HEK293 (cell line): ENCODE results near the gene ZFHX2.

Source experiments
- CTCF ChIA-PET: fragments of 350-600 bp; formaldehyde crosslinking; extraction: SDS; loops from one replicate; lab custom pipeline; 2021; ENCODE audit warnings: antibody characterized with exemption; lab: Yijun Ruan, JAX
- POLR2A ChIA-PET: fragments of 300-600 bp; formaldehyde crosslinking; extraction: SDS; loops from one replicate; lab custom pipeline; 2020; ENCODE audit warnings: antibody characterized with exemption, inconsistent platforms; lab: Yijun Ruan, JAX
- H3K27ac ChIP-seq: fragments of 200-500 bp; sonication (Bioruptor generic); 2 replicates; pipeline ENCODE4 v1.5.1; 2014; ENCODE audit warnings: low read depth, low read length, control low read depth, inconsistent platforms; ENCODE audit errors: extremely low read depth
- H3K36me3 ChIP-seq, 2 experiments: fragments of 200-500 bp in 1 of 2; sonication (Bioruptor generic) in 1 of 2; 1 replicate in 1 of 2; 2 replicates in 1 of 2; pipeline ENCODE4 v1.5.1; 2014 to 2017; ENCODE audit warnings: inconsistent platforms in 2 of 2, low read length in 2 of 2; ENCODE audit not compliant: control insufficient read depth in 2 of 2, insufficient read depth in 1 of 2
- H3K4me1 ChIP-seq: fragments of 200-500 bp; sonication (Bioruptor generic); 2 replicates; pipeline ENCODE4 v1.5.1; 2014; ENCODE audit warnings: mild to moderate bottlenecking, low read length, inconsistent platforms; ENCODE audit not compliant: control insufficient read depth, insufficient read depth
- H3K4me3 ChIP-seq: 2 replicates; pipeline ENCODE4 v1.5.1; 2011; ENCODE audit warnings: low read depth, mild to moderate bottlenecking, control low read depth, low read length, moderate library complexity
- H3K9me3 ChIP-seq: fragments of 200-500 bp; sonication (Bioruptor generic); 2 replicates; pipeline ENCODE4 v1.5.1; 2014; ENCODE audit warnings: low read depth, low read length, inconsistent platforms; ENCODE audit not compliant: control insufficient read depth, insufficient read depth
- CTCF ChIP-seq: fragments of 450-650 bp; formaldehyde crosslinking; IDR thresholded peaks from 2 replicates; pipeline ENCODE4 v1.5.1; 2016; ENCODE audit warnings: missing biosample characterization, missing genetic modification characterization
- EGR2 ChIP-seq: fragments of 450-650 bp; formaldehyde crosslinking; IDR thresholded peaks from 2 replicates; pipeline ENCODE4 v1.5.1; 2016; ENCODE audit warnings: low read depth, missing biosample characterization, missing genetic modification characterization
- MYNN ChIP-seq: fragments of 450-650 bp; formaldehyde crosslinking; IDR thresholded peaks from 2 replicates; pipeline ENCODE4 v1.5.1; 2016; ENCODE audit warnings: missing biosample characterization, missing genetic modification characterization, borderline replicate concordance
- ZBTB48 ChIP-seq: fragments of 450-650 bp; formaldehyde crosslinking; IDR thresholded peaks from 2 replicates; pipeline ENCODE4 v1.5.1; 2016; ENCODE audit warnings: missing biosample characterization, missing genetic modification characterization
- ZFP41 ChIP-seq: fragments of 450-650 bp; formaldehyde crosslinking; IDR thresholded peaks from 2 replicates; pipeline ENCODE4 v1.5.1; 2016; ENCODE audit warnings: missing biosample characterization, missing genetic modification characterization, borderline replicate concordance
- ZNF157 ChIP-seq: fragments of 450-650 bp; formaldehyde crosslinking; IDR thresholded peaks from 2 replicates; pipeline ENCODE4 v1.5.1; 2016; ENCODE audit warnings: missing biosample characterization, missing genetic modification characterization
- ZNF266 ChIP-seq: fragments of 450-650 bp; formaldehyde crosslinking; IDR thresholded peaks from 2 replicates; pipeline ENCODE4 v1.5.1; 2016; ENCODE audit warnings: missing biosample characterization, missing genetic modification characterization, low read depth
- ZNF274 ChIP-seq, 2 experiments: fragments of 200-500 bp in 1 of 2; fragments of 450-650 bp in 1 of 2; sonication (Bioruptor generic) in 1 of 2; formaldehyde crosslinking in 1 of 2; IDR thresholded peaks; 2 replicates each; pipeline versions ENCODE4 v1.5.1 to v1.6.1; 2014 to 2016; ENCODE audit warnings: borderline replicate concordance in 1 of 2, inconsistent platforms in 1 of 2, low read length in 1 of 2, missing biosample characterization in 1 of 2, missing genetic modification characterization in 1 of 2
- ZNF37A ChIP-seq: fragments of 450-650 bp; IDR thresholded peaks from 2 replicates; pipeline ENCODE4 v1.5.1; 2018; ENCODE audit warnings: missing biosample characterization, missing genetic modification characterization
- ZNF449 ChIP-seq: fragments of 450-650 bp; formaldehyde crosslinking; IDR thresholded peaks from 2 replicates; pipeline ENCODE4 v1.5.1; 2017; ENCODE audit warnings: missing biosample characterization, mild to moderate bottlenecking, missing genetic modification characterization, moderate library complexity
- ZNF530 ChIP-seq: fragments of 450-650 bp; formaldehyde crosslinking; IDR thresholded peaks from 2 replicates; pipeline ENCODE4 v1.5.1; 2016; ENCODE audit warnings: low read depth, missing biosample characterization, missing genetic modification characterization
- ZNF610 ChIP-seq: fragments of 450-650 bp; formaldehyde crosslinking; IDR thresholded peaks from 2 replicates; pipeline ENCODE4 v1.5.1; 2016; ENCODE audit warnings: missing biosample characterization, missing genetic modification characterization, borderline replicate concordance
- ZNF654 ChIP-seq: fragments of 450-650 bp; formaldehyde crosslinking; IDR thresholded peaks from 2 replicates; pipeline ENCODE4 v1.5.1; 2016; ENCODE audit warnings: low read depth, missing biosample characterization, missing genetic modification characterization
- ZNF791 ChIP-seq: fragments of 450-650 bp; formaldehyde crosslinking; IDR thresholded peaks from 2 replicates; pipeline ENCODE4 v1.5.1; 2016; ENCODE audit warnings: missing biosample characterization, missing genetic modification characterization
- TF ChIP-seq, protein P1 (sequence below): fragments of 450-650 bp; formaldehyde crosslinking; IDR thresholded peaks from 2 replicates; pipeline ENCODE4 v1.5.1; 2016; ENCODE audit warnings: missing biosample characterization, missing genetic modification characterization
- TF ChIP-seq, protein P2 (sequence below): fragments of 450-650 bp; formaldehyde crosslinking; IDR thresholded peaks from 2 replicates; pipeline ENCODE4 v1.5.1; 2016; ENCODE audit warnings: missing biosample characterization, missing genetic modification characterization
- TF ChIP-seq, protein P3 (sequence below): fragments of 450-650 bp; formaldehyde crosslinking; IDR thresholded peaks from 2 replicates; pipeline ENCODE4 v1.5.1; 2017; ENCODE audit warnings: missing biosample characterization, missing genetic modification characterization

ZFHX2 gene

GRCh38 chr14:23481979-23482822 lies 69.4 kb downstream of the ZFHX2 start:
- POLR2A ChIA-PET = no interaction called here
- TF ChIP-seq ZNF37A (tag by site-specific recombination) (no peak), EGR2 (tag by site-specific recombination) (0 out of 2 replicates have a peak, but pooled peaks have one; percentile 12), ZNF530 (no peak)
- Histone ChIP-seq H3K4me3 (no peak overlapping the region), H3K27ac (no peak overlapping the region), H3K36me3 (peaks cover 21 to 77% of the 10 kb centered on the region in 2 experiments), H3K4me1 (no peaks in the 10 kb centered on the region), H3K9me3 (no peaks in the 10 kb centered on the region)
- CTCF ChIA-PET = interaction anchor here (0.6 to 13.3 kb wide), 10 partner anchors 14 to 160 kb away, joined by 3 to 338 read pairs (median 3); partner anchors contain the start of genes PABPN1 and THTPA

GRCh38 chr14:23481362-23481970 lies 70.1 kb downstream of the ZFHX2 start:
- POLR2A ChIA-PET = no interaction called here
- CTCF ChIA-PET = interaction anchor here (0.7 to 13.3 kb wide), 5 partner anchors 13 to 155 kb away, joined by 3 to 338 read pairs (median 4); partner anchors contain the start of gene THTPA
- TF ChIP-seq ZNF610 (tag by site-specific recombination) = no peak
- TF ChIP-seq, protein P1, sequence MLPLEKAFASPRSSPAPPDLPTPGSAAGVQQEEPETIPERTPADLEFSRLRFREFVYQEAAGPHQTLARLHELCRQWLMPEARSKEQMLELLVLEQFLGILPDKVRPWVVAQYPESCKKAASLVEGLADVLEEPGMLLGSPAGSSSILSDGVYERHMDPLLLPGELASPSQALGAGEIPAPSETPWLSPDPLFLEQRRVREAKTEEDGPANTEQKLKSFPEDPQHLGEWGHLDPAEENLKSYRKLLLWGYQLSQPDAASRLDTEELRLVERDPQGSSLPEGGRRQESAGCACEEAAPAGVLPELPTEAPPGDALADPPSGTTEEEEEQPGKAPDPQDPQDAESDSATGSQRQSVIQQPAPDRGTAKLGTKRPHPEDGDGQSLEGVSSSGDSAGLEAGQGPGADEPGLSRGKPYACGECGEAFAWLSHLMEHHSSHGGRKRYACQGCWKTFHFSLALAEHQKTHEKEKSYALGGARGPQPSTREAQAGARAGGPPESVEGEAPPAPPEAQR = no peak
- no peak for TF ChIP-seq ZNF791 (tag by site-specific recombination)
- no peak for TF ChIP-seq ZNF157 (tag by site-specific recombination)
- no peak for TF ChIP-seq ZNF274 (IDR thresholded peaks at IDR 0.05; ENCODE audit: low read length)
- TF ChIP-seq ZNF274 (tag by site-specific recombination; IDR thresholded peaks at IDR 0.05; ENCODE audit: borderline replicate concordance) = no peak
- TF ChIP-seq, protein P2, sequence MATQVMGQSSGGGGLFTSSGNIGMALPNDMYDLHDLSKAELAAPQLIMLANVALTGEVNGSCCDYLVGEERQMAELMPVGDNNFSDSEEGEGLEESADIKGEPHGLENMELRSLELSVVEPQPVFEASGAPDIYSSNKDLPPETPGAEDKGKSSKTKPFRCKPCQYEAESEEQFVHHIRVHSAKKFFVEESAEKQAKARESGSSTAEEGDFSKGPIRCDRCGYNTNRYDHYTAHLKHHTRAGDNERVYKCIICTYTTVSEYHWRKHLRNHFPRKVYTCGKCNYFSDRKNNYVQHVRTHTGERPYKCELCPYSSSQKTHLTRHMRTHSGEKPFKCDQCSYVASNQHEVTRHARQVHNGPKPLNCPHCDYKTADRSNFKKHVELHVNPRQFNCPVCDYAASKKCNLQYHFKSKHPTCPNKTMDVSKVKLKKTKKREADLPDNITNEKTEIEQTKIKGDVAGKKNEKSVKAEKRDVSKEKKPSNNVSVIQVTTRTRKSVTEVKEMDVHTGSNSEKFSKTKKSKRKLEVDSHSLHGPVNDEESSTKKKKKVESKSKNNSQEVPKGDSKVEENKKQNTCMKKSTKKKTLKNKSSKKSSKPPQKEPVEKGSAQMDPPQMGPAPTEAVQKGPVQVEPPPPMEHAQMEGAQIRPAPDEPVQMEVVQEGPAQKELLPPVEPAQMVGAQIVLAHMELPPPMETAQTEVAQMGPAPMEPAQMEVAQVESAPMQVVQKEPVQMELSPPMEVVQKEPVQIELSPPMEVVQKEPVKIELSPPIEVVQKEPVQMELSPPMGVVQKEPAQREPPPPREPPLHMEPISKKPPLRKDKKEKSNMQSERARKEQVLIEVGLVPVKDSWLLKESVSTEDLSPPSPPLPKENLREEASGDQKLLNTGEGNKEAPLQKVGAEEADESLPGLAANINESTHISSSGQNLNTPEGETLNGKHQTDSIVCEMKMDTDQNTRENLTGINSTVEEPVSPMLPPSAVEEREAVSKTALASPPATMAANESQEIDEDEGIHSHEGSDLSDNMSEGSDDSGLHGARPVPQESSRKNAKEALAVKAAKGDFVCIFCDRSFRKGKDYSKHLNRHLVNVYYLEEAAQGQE (tag by site-specific recombination) = peak; percentile 96
- TF ChIP-seq ZNF266 (tag by site-specific recombination) = no peak
- H3K4me3 ChIP-seq = no peak overlapping the region
- H3K9me3 ChIP-seq = no peaks in the 10 kb centered on the region
- H3K36me3 ChIP-seq = peaks cover 26 to 78% of the 10 kb centered on the region in 2 experiments
- H3K27ac ChIP-seq = no peak overlapping the region
- H3K4me1 ChIP-seq = no peaks in the 10 kb centered on the region

GRCh38 chr14:23478109-23478759 lies 73.3 kb downstream of the ZFHX2 start:
- Histone ChIP-seq H3K36me3 (peaks cover 52 to 83% of the 10 kb centered on the region in 2 experiments), H3K4me1 (no peaks in the 10 kb centered on the region), H3K27ac (no peak overlapping the region), H3K9me3 (no peaks in the 10 kb centered on the region), H3K4me3 (no peak overlapping the region)
- POLR2A ChIA-PET = interaction anchor here (0.6 to 1.7 kb wide), 8 partner anchors 74 to 171 kb away, joined by 3 to 9 read pairs (median 4); partner anchors contain the start of genes BCL2L2 and ZFHX2
- CTCF ChIA-PET = interaction anchor here (0.5 to 13.3 kb wide), 22 partner anchors 10 to 954 kb away, joined by 3 to 338 read pairs (median 4); partner anchors contain the start of gene THTPA
- TF ChIP-seq ZNF654 (tag by site-specific recombination) = peak; percentile 50
- TF ChIP-seq ZBTB48 (tag by site-specific recombination) = no peak
- TF ChIP-seq, protein P3, sequence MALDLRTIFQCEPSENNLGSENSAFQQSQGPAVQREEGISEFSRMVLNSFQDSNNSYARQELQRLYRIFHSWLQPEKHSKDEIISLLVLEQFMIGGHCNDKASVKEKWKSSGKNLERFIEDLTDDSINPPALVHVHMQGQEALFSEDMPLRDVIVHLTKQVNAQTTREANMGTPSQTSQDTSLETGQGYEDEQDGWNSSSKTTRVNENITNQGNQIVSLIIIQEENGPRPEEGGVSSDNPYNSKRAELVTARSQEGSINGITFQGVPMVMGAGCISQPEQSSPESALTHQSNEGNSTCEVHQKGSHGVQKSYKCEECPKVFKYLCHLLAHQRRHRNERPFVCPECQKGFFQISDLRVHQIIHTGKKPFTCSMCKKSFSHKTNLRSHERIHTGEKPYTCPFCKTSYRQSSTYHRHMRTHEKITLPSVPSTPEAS (tag by site-specific recombination) = no peak
- TF ChIP-seq ZFP41 (tag by site-specific recombination) = no peak
- TF ChIP-seq ZNF449 (tag by site-specific recombination) = no peak
- no peak for TF ChIP-seq MYNN
- TF ChIP-seq CTCF = 0 out of 2 replicates have a peak, but pooled peaks have one; percentile 36
